Naive thymus-derived CD8-positive, alpha-beta T cell (primary cell): ENCODE data around the gene SLC4A1. TPM values are rescaled to one million over a fixed set of nuclear protein-coding genes. Genes with fewer than 3 reads are reported as not detected.

Source experiments
- ATAC-seq, 2 donors: fragments of 150-1000 bp; cut with Tn5 transposase in 1 of 2; sonication (Bioruptor Pico), chemical (Tn5 transposase) in 1 of 2; 1 replicate in 1 of 2; 2 replicates in 1 of 2; pipeline ENCODE4 v1.10.0; 2021; ENCODE audit warnings: mild to moderate bottlenecking in 2 of 2, moderate library complexity in 2 of 2
- POLR2A ChIA-PET: fragments of 350-600 bp; sonication (Branson Sonifier 250); formaldehyde crosslinking; loops from one replicate; lab custom pipeline; 2021; ENCODE audit warnings: antibody characterized with exemption; lab: Charles Lee
- DNase-seq, 10 donors: peaks; one replicate each; pipeline versions ENCODE4 v3.0.0 to v3.0.0-alpha.2; 2020 to 2022
- H3K27ac Mint-ChIP-seq, 10 donors: one replicate each; pipeline ENCODE4 v1.8.0; 2020 to 2022; ENCODE audit warnings: mild to moderate bottlenecking in 10 of 10, mixed read lengths in 10 of 10, moderate library complexity in 4 of 10, inconsistent platforms in 1 of 10
- H3K27me3 Mint-ChIP-seq, 5 donors: one replicate each; pipeline ENCODE4 v1.8.0; 2021 to 2022; ENCODE audit warnings: mixed read lengths in 5 of 5
- H3K36me3 Mint-ChIP-seq, 3 donors: one replicate each; pipeline ENCODE4 v1.8.0; 2020 to 2022; ENCODE audit warnings: mixed read lengths in 3 of 3, mild to moderate bottlenecking in 2 of 3, inconsistent platforms in 1 of 3
- H3K4me1 Mint-ChIP-seq, 4 donors: one replicate each; pipeline ENCODE4 v1.8.0; 2021 to 2022; ENCODE audit warnings: mixed read lengths in 4 of 4
- H3K4me3 Mint-ChIP-seq, 10 donors: one replicate each; pipeline ENCODE4 v1.8.0; 2020 to 2022; ENCODE audit warnings: mild to moderate bottlenecking in 10 of 10, mixed read lengths in 10 of 10, moderate library complexity in 6 of 10, inconsistent platforms in 1 of 10
- H3K9me3 Mint-ChIP-seq, 9 donors: one replicate each; pipeline ENCODE4 v1.8.0; 2020 to 2022; ENCODE audit warnings: mixed read lengths in 9 of 9, mild to moderate bottlenecking in 3 of 9, inconsistent platforms in 1 of 9, moderate library complexity in 1 of 9
- polyA plus RNA-seq, 3 donors: library from polyadenylated mRNA; unstranded; fragments of 300-500 nt; fragmentation: Illumina TruSeq; gene quantifications; one replicate each; pipeline ENCODE4 v1.2.3, GENCODE V29; 2021
- total RNA-seq, 8 experiments: library from RNA in 2 of 8; stranded (reverse) in 2 of 8; gene quantifications; one replicate each; pipeline ENCODE4 v1.2.3 and lab custom pipeline; 2021 to 2026

The SLC4A1 gene
- total and polyA plus RNA-seq, 5 experiments from 2014 or later, result not detected

DNA sequence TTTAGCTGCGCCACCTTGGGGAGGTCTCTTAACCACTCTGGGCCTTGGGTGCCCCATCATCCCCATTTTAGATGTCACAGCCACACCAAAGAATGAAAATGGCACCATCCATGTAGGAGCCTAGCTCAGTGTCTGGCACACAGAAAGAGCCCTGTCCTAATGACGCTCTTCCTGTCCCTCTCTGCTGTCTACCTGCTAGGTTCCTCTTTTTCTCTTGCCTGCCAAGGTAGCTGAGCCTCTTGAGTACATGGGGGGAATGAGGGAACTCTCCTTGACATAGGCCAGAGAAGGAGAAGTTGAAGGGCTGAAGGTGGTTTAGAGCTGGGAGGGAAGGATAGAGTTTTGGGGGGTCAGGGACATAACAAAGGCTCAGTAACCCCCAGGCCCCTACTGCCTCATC lies 42.3 kb upstream of the SLC4A1 start:
- no peaks in the 10 kb centered on the region for H3K36me3 Mint-ChIP-seq
- DNase-seq (no peak), ATAC-seq (no peak)
- H3K4me1 Mint-ChIP-seq, result peaks cover 12 to 25% (median 17%) of the 10 kb centered on the region in 4 donors
- peak overlapping the region in 7 of 10 donors; percentile 14 to 65 (median 52) for H3K4me3 Mint-ChIP-seq
- peaks cover 10 to 39% (median 30%) of the 10 kb centered on the region in 5 donors for H3K27me3 Mint-ChIP-seq
- H3K9me3 Mint-ChIP-seq, result no peaks in the 10 kb centered on the region
- H3K27ac Mint-ChIP-seq, result no peak overlapping the region
- POLR2A ChIA-PET, result interaction anchor here (0.6 to 3.1 kb wide), 3 partner anchors 14 to 92 kb away, joined by 3 to 28 read pairs (median 3); partner anchors contain the start of gene SLC25A39

DNA sequence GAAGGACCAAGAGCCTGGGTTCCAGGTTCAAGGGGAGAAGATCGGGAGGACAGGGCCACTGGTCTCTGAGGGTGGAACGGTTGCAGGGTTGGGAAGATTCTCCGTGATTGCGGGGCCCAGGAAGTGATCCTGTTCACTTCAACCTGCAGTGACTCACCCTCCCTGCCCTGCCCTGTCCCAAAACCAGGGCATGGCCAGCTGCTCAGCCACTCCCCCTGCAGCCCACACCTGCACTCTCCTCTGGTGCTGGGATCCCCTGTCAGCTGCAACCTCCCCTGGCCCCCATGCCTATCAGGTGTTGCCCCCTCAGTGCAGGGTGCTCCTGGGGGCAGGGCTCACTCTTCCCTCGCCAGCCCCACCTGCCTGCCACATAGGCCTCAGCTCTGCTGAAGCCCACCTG lies 41.5 kb upstream of the SLC4A1 start:
- no peak for ATAC-seq
- no peaks in the 10 kb centered on the region for H3K36me3 Mint-ChIP-seq
- peaks cover 12 to 25% (median 17%) of the 10 kb centered on the region in 4 donors for H3K4me1 Mint-ChIP-seq
- DNase-seq, result no peak
- POLR2A ChIA-PET, result interaction anchor here (0.6 to 3.1 kb wide), 4 partner anchors 85 to 109 kb away, joined by 3 to 28 read pairs (median 4); no protein-coding TSS in a partner anchor
- H3K27me3 Mint-ChIP-seq, result peaks cover 14 to 44% (median 35%) of the 10 kb centered on the region in 5 donors
- H3K9me3 Mint-ChIP-seq, result no peaks in the 10 kb centered on the region
- H3K27ac Mint-ChIP-seq, result no peak overlapping the region
- H3K4me3 Mint-ChIP-seq, result peak overlapping the region in 7 of 10 donors; percentile 35 to 70 (median 59)

DNA sequence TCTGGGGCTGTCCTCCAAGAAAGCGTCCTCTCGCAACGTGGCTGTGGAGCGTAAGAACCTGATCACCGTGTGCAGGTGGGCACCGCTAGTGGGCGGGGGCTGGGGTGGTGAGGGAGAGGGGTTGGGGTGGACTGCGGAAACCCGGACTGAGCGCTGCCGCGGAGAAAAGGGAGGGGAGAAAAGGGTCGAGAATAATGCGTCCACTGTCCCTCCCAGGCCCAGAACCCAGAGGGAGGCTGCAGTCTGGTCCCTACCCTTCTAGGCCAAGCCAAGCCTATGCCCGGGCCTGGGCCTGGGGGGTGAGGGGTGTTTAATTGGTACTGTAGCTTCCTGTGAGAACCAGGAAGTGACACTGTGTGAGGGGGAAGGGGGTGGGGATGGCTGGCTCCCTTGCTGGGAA lies 40.9 kb upstream of the SLC4A1 start:
- H3K36me3 Mint-ChIP-seq, result no peaks in the 10 kb centered on the region
- H3K4me3 Mint-ChIP-seq, result peak overlapping the region in 9 of 10 donors; percentile 30 to 70 (median 55)
- POLR2A ChIA-PET, result interaction anchor here (0.6 to 3.1 kb wide), 6 partner anchors 13 to 108 kb away, joined by 3 to 28 read pairs (median 3); no protein-coding TSS in a partner anchor
- DNase-seq (no peak), ATAC-seq (peak; percentile 12 to 41)
- H3K27ac Mint-ChIP-seq, result peak overlapping the region in 1 of 10 donors; percentile 18
- H3K9me3 Mint-ChIP-seq, result no peaks in the 10 kb centered on the region
- H3K27me3 Mint-ChIP-seq, result peaks cover 12 to 43% (median 32%) of the 10 kb centered on the region in 5 donors
- peaks cover 10 to 22% (median 17%) of the 10 kb centered on the region in 4 donors for H3K4me1 Mint-ChIP-seq

GRCh38 chr17:44308320-44308818 lies 40.4 kb upstream of the SLC4A1 start, which contains the start of gene RUNDC3A:
RUNDC3A (plus strand) TSS chr17:44308601; CDS start chr17:44308833, 232 bp downstream.
- POLR2A ChIA-PET, result interaction anchor here (0.7 to 3.1 kb wide), 6 partner anchors 13 to 92 kb away, joined by 3 to 28 read pairs (median 4); no protein-coding TSS in a partner anchor
- Mint-ChIP-seq H3K9me3 (no peaks in the 10 kb centered on the region), H3K27me3 (peaks cover 12 to 41% (median 31%) of the 10 kb centered on the region in 5 donors)

GRCh38 chr17:44307387-44308186 lies 39.7 kb upstream of the SLC4A1 start:
- Mint-ChIP-seq H3K9me3 (no peaks in the 10 kb centered on the region), H3K4me1 (peaks cover 8 to 22% (median 17%) of the 10 kb centered on the region in 4 donors), H3K4me3 (peak overlapping the region; percentile 33 to 66 (median 52)), H3K27me3 (peaks cover 12 to 34% (median 34%) of the 10 kb centered on the region in 5 donors), H3K27ac (no peak overlapping the region), H3K36me3 (no peaks in the 10 kb centered on the region)
- POLR2A ChIA-PET, result interaction anchor here (0.9 to 3.1 kb wide), 3 partner anchors 20 to 89 kb away, joined by 5 to 28 read pairs (median 5); no protein-coding TSS in a partner anchor
- ATAC-seq, result peak; percentile 41 to 43
- peak in 1 of 10 donors; percentile 29 for DNase-seq

More at GRCh38 chr17:44308320-44308818, 40.4 kb upstream of the SLC4A1 start, which contains the start of gene RUNDC3A:
- Mint-ChIP-seq H3K27ac (peak within 1 kb of the TSS in 1 of 10 donors; percentile 18), H3K36me3 (no peaks in the 10 kb centered on the region), H3K4me3 (peak within 1 kb of the TSS; percentile 39 to 70 (median 57)), H3K4me1 (peaks cover 8 to 22% (median 17%) of the 10 kb centered on the region in 4 donors)
- DNase-seq (peak; percentile 83 to 93 (median 88)), ATAC-seq (peak; percentile 87 to 95)

- POLR2A ChIA-PET, result interaction anchor here (0.6 kb wide), 1 partner anchor 91 kb away, joined by 3 read pairs; no protein-coding TSS in a partner anchor
- no peak overlapping the region for H3K27ac Mint-ChIP-seq
- H3K4me1 Mint-ChIP-seq, result peaks cover 4 to 18% (median 11%) of the 10 kb centered on the region in 4 donors
- no peak for ATAC-seq
- H3K4me3 Mint-ChIP-seq, result no peak overlapping the region
- no peaks in the 10 kb centered on the region for H3K36me3 Mint-ChIP-seq
- no peaks in the 10 kb centered on the region for H3K9me3 Mint-ChIP-seq
- no peak for DNase-seq
- H3K27me3 Mint-ChIP-seq, result peaks cover 12 to 47% (median 26%) of the 10 kb centered on the region in 5 donors
Measured at GRCh38 chr17:44304651-44305050, 36.7 kb upstream of the SLC4A1 start.

DNA sequence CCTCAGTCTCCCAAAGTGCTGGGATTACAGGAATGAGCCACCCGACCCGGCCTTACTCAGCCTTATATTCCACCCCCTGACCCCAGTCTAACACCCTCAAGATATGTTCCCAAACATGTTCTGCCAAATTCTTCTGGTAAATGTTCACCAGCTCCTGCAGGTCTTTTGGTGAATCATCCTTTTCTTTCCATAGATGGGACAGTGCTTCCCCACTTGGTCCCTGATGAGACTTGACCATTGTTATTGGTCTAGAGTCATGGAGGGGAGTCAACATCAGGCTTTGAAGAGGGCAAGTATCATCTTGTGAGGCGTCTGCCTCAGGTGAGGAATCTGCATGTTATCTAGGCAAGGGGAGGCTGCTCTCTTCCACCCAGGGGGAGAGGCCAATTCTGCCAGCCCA lies 30.0 kb upstream of the SLC4A1 start:
- H3K27me3 Mint-ChIP-seq, result peaks cover 0 to 17% (median 2%) of the 10 kb centered on the region in 5 donors

GRCh38 chr17:44293509-44294226 lies 25.7 kb upstream of the SLC4A1 start:
- Mint-ChIP-seq H3K4me1 (no peaks in the 10 kb centered on the region), H3K27ac (no peak overlapping the region), H3K36me3 (no peaks in the 10 kb centered on the region), H3K4me3 (no peak overlapping the region), H3K9me3 (no peaks in the 10 kb centered on the region), H3K27me3 (peaks cover 0 to 11% (median 2%) of the 10 kb centered on the region in 5 donors)
- DNase-seq, result no peak
- ATAC-seq, result peak in 1 of 2 donors; percentile 53
- POLR2A ChIA-PET, result interaction anchor here (0.7 kb wide), 2 partner anchors 24 to 42 kb away, joined by 3 read pairs; no protein-coding TSS in a partner anchor

More for the DNA sequence above, 30.0 kb upstream of the SLC4A1 start:
- H3K9me3 Mint-ChIP-seq, result no peaks in the 10 kb centered on the region
- no peak overlapping the region for H3K27ac Mint-ChIP-seq
- H3K4me1 Mint-ChIP-seq, result peaks cover 0 to 2% (median 0%) of the 10 kb centered on the region in 4 donors
- H3K4me3 Mint-ChIP-seq, result no peak overlapping the region
- no peak for DNase-seq
- ATAC-seq, result no peak
- no peaks in the 10 kb centered on the region for H3K36me3 Mint-ChIP-seq
- POLR2A ChIA-PET, result no interaction called here

- DNase-seq, result no peak
- Mint-ChIP-seq H3K4me3 (no peak overlapping the region), H3K27me3 (peaks cover 0 to 10% (median 6%) of the 10 kb centered on the region in 5 donors), H3K36me3 (no peaks in the 10 kb centered on the region), H3K4me1 (peaks cover 0 to 3% (median 0%) of the 10 kb centered on the region in 4 donors), H3K9me3 (no peaks in the 10 kb centered on the region), H3K27ac (no peak overlapping the region)
- no peak for ATAC-seq
- POLR2A ChIA-PET, result interaction anchor here (0.6 to 1.4 kb wide), 2 partner anchors 66 kb away, joined by 3 to 4 read pairs; no protein-coding TSS in a partner anchor
Measured at GRCh38 chr17:44287651-44288050, 19.7 kb upstream of the SLC4A1 start.

- POLR2A ChIA-PET, result no interaction called here
- ATAC-seq, result no peak
- peaks cover 12 to 14% (median 12%) of the 10 kb centered on the region in 4 donors for H3K4me1 Mint-ChIP-seq
- H3K27me3 Mint-ChIP-seq, result peaks cover 0 to 10% (median 6%) of the 10 kb centered on the region in 5 donors
- H3K27ac Mint-ChIP-seq, result no peak overlapping the region
- no peak overlapping the region for H3K4me3 Mint-ChIP-seq
- H3K9me3 Mint-ChIP-seq, result no peaks in the 10 kb centered on the region
- no peaks in the 10 kb centered on the region for H3K36me3 Mint-ChIP-seq
- no peak for DNase-seq
Measured at GRCh38 chr17:44284024-44284400, 16.1 kb upstream of the SLC4A1 start.

- POLR2A ChIA-PET, result no interaction called here
- H3K4me1 Mint-ChIP-seq, result peaks cover 11 to 14% (median 12%) of the 10 kb centered on the region in 4 donors
- DNase-seq, result no peak
- no peak overlapping the region for H3K4me3 Mint-ChIP-seq
- no peak for ATAC-seq
- H3K27me3 Mint-ChIP-seq, result peaks cover 0 to 7% (median 3%) of the 10 kb centered on the region in 5 donors
- no peaks in the 10 kb centered on the region for H3K9me3 Mint-ChIP-seq
- no peaks in the 10 kb centered on the region for H3K36me3 Mint-ChIP-seq
- peak overlapping the region in 1 of 10 donors; percentile 24 for H3K27ac Mint-ChIP-seq
Measured at GRCh38 chr17:44283344-44284023, 15.5 kb upstream of the SLC4A1 start.
